GM18873 (cell line): ENCODE measurements around the gene PRX.
"Not testable (repeated sequence)": the region's sequence is repeated elsewhere in the genome, so short reads cannot be mapped to it uniquely, and the experiment has no call there.

Source experiments
- ATAC-seq: cut with Tn5 transposase; IDR thresholded peaks from one replicate; pipeline ENCODE4 v1.9.1; 2021; ENCODE audit warnings: mild to moderate bottlenecking, moderate library complexity, moderate number of reproducible peaks; ENCODE audit not compliant: unreplicated experiment, low FRiP score

PRX gene

GRCh38 chr19:40392894-40393517 lies 20.2 kb downstream of the PRX start:
- no peak for ATAC-seq

- no peak for ATAC-seq
These were observed 21.1 kb downstream of the PRX start for GRCh38 chr19:40392123-40392522.

DNA sequence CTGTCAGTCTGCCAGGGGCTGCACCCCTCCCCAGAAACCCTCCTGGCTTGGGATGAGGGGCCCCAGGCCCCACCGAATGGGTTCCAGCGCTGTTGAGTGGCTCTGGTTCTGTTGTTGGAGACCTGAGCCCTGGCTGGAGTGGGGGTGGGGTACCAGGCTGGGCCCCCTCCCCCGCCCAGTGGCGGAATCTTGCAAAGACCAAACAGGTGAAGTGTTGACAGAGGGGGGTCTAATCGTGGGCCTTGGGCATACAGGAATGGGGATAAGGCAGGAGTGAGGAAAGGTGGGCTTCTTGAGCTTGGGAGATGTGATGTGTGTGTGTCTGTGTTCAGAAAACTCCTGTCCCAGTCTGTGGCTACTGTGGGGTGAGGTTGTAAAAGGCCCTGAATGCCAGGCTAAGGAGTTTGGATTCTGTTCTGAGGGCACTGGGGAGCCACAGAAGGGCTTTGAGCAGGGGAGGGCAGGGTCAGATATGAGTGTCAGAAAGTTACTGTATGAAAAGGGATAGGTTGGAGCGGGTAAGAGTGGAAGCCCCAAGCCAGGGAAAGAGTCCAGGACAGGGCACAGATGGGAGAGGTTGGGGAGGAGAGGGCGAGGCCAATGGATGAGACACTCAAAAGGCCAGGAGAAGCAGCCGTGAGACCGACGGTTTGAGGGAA lies 23.0 kb downstream of the PRX start, which contains the start of gene HIPK4:
Gene HIPK4, minus strand, starts transcription at position 98 of the 659 bp plus-strand sequence. CDS start 279 bp downstream, outside the sequence.
- no peak for ATAC-seq

DNA sequence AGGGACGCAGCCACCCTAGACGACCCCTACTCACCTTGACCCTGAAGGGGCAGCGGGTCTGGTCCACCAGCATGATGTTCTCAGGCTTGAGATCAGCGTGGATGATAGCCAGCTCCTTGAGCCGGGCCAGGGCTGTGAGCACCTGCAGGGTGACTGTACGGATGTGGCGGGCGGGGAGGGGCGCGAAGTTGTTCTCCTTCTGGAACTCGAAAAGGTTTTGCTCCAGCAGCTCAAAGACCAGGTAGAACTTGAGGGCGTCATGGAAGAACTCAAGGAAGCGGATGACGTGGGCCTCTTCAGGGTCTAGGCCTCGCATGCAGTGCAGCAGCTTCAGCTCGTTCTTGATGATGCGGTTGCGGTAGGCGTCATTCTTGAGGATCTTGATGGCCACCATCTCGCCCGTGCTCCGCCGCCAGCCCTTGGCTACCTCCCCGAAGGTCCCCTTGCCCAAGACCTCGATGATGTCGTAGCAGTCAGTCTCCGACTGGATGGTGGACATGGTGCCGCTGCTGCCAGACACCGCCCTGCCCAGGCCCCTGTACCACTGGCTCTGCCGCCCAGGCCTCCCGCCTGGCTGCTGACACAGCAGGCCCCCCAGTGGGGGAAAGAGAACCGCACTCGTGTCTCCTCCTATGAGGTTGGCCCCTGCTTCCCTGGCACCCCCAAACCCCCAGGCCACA lies 23.6 kb downstream of the PRX start:
- no peak for ATAC-seq

- ATAC-seq, result no peak
These were observed 24.7 kb downstream of the PRX start for GRCh38 chr19:40388481-40388880.

- no peak for ATAC-seq
These were observed 26.0 kb downstream of the PRX start for GRCh38 chr19:40387155-40387554.

DNA sequence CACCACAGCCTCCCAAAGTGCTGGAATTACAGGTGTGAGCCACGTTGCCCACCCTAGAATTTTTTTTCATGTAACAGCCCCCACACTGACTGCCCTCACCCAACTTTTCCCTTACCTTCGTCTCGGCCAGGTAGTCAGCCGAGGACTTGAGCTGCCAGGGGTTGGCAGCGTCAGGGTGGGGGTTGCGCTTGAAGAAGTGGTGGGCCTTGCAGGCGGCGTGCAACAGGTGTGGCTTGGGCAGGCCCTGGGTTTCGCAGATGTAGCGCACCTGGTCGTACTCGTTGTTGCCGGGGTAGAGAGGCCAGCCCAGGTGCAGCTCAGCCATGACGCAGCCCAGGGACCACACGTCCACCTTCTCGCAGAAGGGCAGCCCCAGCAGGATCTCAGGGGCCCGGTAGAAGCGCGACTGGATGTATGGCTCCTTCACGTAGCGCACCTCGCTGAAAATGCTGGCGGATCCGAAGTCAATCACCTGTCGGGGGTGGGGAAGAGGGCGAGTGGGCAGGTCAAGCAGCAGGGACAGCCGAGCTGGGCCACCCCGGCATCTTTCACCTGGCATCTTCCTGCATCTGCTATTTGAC lies 29.4 kb downstream of the PRX start:
- no peak for ATAC-seq

DNA sequence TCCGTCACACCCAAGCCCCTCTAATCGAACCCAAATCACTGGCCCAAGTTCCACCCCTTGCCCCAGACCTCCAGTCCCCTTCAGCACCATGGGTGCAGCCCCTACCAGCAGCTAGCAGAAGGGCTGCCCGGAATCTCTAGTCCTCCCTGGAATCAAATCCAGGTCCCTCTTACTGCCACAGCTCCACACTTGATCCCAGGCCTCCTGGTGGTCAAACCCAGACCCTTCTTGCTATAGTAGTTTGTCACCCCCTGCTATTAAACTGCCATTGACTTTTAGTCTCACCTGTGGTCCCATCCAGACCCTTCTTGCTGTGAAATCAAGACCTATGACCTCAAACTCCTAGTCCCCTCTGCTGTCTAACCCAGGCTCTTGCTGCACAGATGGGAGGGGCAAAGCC lies 31.9 kb downstream of the PRX start:
- ATAC-seq, result no peak

- ATAC-seq, result no peak
These were observed 32.8 kb downstream of the PRX start for GRCh38 chr19:40380199-40381037.

DNA sequence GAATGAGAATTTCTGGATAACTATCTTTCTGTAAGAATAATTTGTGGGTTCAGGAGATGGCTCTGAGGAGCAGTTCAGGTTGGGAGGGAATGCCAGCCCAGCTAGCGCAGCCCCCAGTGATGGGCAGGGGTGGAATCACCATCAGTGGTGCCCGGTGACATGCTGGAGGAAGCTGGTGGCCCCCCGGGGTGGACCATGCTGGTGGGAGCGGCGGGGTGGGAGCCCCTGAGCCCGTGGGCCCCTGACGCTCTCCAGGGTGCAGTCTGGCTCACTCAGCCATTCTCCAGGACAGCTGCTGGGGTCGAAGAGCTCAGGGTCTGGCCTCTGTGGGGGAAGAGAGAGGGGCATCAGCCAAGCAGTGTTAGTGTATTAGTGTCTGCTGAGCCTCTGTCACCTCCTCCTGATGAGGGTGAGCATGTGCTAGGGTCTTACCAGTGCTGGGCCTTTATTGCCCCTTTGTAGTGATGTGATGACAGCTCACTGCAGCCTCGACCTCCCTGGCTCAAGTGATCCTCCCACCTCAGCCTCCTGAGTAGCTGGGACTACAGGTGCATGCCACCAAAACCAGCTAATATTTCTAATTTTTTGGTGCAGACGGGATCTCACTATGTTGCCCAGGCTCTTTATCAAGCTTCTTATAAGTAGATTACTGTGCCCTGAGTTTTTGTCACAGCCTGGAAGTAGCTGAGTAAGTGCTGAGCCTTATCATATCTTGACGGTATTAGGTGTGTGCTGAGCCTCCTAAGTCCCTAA lies 33.6 kb downstream of the PRX start:
- ATAC-seq, result no peak

GRCh38 chr19:40378509-40378908 lies 34.7 kb downstream of the PRX start:
- no peak for ATAC-seq

DNA sequence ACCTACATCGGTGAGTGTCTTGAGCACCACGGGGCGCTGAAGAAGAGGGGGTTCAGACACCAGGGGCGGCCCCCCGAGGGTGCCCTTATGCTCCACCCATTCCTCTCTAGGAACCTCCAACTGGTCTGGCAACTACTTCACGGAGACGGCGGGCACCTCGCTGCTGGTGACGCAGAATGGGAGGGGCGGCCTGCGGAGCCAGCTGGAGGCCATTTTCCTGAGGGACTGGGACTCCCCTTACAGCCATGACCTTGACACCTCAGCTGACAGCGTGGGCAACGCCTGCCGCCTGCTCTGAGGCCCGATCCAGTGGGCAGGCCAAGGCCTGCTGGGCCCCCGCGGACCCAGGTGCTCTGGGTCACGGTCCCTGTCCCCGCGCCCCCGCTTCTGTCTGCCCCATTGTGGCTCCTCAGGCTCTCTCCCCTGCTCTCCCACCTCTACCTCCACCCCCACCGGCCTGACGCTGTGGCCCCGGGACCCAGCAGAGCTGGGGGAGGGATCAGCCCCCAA lies 35.2 kb downstream of the PRX start:
- no peak for ATAC-seq

- ATAC-seq, result no peak
These were observed 36.8 kb downstream of the PRX start for GRCh38 chr19:40376286-40376862.

GRCh38 chr19:40374084-40374483 lies 39.1 kb downstream of the PRX start:
- no peak for ATAC-seq

- ATAC-seq, result no peak
These were observed 41.4 kb downstream of the PRX start for GRCh38 chr19:40371802-40372122.

- ATAC-seq, result no peak
These were observed 42.0 kb downstream of the PRX start for GRCh38 chr19:40370997-40371801.

DNA sequence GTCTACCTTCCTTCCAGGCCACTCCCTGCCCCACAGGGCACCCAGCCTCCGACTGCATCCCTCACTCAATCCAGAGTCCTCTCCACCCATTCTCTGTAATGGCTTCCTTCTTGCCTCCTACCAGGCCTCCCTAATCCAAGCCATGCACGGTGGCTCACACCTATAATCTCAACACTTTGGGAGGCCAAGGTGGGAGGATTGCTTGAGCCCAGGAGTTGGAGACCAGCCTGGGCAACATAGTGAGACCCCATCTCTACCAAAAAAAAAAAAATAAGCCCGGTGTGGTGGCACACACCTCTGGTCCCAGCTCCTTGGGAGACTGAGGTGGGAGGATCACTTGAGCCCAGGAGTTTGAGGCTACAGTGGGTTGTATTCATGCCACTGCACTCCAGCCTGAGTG lies 42.9 kb downstream of the PRX start:
- ATAC-seq, result not testable (repeated sequence)

DNA sequence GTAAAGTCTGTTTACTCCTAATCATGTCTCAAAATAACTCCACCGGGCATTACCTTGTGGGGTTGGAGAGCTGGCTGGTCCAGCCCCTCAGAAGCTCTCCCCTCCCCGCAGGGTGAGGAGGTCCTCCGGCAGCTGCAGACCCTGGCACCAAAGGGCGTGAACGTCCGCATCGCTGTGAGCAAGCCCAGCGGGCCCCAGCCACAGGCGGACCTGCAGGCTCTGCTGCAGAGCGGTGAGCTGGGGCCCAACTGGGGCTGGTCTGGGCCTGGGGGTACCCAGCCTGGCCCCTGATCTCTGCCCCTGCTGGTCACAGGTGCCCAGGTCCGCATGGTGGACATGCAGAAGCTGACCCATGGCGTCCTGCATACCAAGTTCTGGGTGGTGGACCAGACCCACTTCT lies 43.4 kb downstream of the PRX start:
- no peak for ATAC-seq
